ENCODE measurements around the gene VAX1. TPM values are rescaled to one million over a fixed set of nuclear protein-coding genes. Genes with fewer than 3 reads are reported as not detected.

VAX1 gene, protein sequence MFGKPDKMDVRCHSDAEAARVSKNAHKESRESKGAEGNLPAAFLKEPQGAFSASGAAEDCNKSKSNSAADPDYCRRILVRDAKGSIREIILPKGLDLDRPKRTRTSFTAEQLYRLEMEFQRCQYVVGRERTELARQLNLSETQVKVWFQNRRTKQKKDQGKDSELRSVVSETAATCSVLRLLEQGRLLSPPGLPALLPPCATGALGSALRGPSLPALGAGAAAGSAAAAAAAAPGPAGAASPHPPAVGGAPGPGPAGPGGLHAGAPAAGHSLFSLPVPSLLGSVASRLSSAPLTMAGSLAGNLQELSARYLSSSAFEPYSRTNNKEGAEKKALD
- not detected in 2 replicates for total RNA-seq (2011; cell fraction: chromatin; rRNA removed; ENCODE audit: low replicate concordance)
- not detected in 2 replicates for total RNA-seq (2011; cell fraction: nucleolus; rRNA removed)
- not detected in 2 replicates for total RNA-seq (2011; cell fraction: nucleoplasm; rRNA removed)
- total RNA-seq (2014; rRNA removed) = not detected in 2 replicates
- total RNA-seq (2014; rRNA removed; fragmentation: Illumina TruSeq; extraction: Trizol) = not detected in 2 replicates
- not detected in 2 replicates for total RNA-seq (2015; rRNA removed; fragmentation: Illumina TruSeq; extraction: Trizol)
- not detected in 2 replicates for total RNA-seq (2021)
- not detected in 2 replicates for polyA plus RNA-seq (2011; rRNA removed)
- polyA plus RNA-seq (2011; cell fraction: cytosol; rRNA removed) = not detected in 2 replicates
- not detected in 2 replicates for polyA plus RNA-seq (2011; cell fraction: nucleus; rRNA removed)
- not detected in 2 replicates for polyA plus RNA-seq (2012)
- polyA plus RNA-seq (2014; fragmentation: Illumina TruSeq; extraction: Trizol) = not detected in 2 replicates
- not detected for polyA plus RNA-seq (2014; fragmentation: Nextera tagmentation; extraction: Ambion mirVana)
- polyA plus RNA-seq (2014; rRNA removed) = not detected in 2 replicates
- polyA minus RNA-seq (2011; rRNA and poly(A)+ RNA removed) = not detected in 2 replicates
- not detected in 2 replicates for polyA minus RNA-seq (2011; cell fraction: cytosol; rRNA and poly(A)+ RNA removed)
- not detected in 2 replicates for polyA minus RNA-seq (2011; cell fraction: nucleus; rRNA and poly(A)+ RNA removed)
- not detected for Bru-seq, nascent RNA
- not detected for BruChase-seq, experiment 1, labeled RNA remaining after a 2-hour chase
- BruChase-seq, experiment 2, labeled RNA remaining after a 6-hour chase = not detected
- long read RNA-seq, experiment 1 = 0 reads
- long read RNA-seq, experiment 2 = 0 reads
- long read RNA-seq, experiment 3 = 0 reads

DNA sequence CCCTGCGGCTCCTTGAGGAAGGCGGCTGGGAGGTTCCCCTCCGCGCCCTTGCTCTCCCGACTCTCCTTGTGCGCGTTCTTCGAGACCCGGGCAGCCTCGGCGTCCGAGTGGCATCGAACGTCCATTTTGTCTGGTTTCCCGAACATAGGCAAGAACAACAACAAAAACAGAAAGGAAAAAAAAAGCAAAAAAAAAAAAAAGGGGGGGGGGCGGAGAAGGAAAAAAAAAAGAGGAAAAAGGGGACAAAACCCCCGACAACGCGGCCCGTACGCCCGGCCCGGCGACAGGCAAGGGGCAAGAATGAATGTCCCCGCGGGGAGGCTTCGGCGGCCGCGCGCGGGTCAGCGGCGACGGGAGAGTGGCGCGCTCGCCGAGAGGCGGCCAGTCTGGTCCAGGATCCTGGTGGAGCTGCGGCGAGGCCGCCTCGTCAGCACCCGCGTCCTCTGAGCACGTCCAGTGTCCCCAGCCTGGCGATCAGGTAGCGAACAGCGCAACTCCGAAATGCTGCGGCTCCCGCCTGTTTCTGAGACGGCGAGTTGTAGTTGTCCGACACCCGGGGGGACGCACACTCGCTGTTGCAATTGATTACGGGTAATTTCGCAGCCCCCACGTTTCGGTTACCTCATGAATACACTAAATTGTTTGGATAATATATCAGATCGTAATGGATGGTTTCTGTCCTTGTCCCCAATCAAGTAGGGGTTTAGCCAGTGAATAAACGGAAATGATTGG, at the start of gene VAX1:
TSS of gene VAX1 (minus strand) at position 360 of the 732 bp plus-strand sequence. CDS start at position 146, 214 bp downstream.
- Histone ChIP-seq H3K9me3 (replicated peaks; ENCODE audit: control insufficient read depth, insufficient read depth, low read depth, low read length) (no peaks in the 10 kb centered on the region), H3K27ac (ENCODE audit: extremely low read depth, low read depth, low read length) (no peak within 1 kb of the TSS), H3K4me2 (ENCODE audit: insufficient read depth, low read length) (no peak within 1 kb of the TSS), H3K4me1 (replicated peaks in 1 of 2; ENCODE audit: control insufficient read depth in 2 of 2, insufficient read depth in 2 of 2, low read length in 2 of 2) (peaks cover 0 to 24% of the 10 kb centered on the region in 2 experiments; a peak in 2 of 5 replicates), H3K79me2 (ENCODE audit: control insufficient read depth, insufficient read depth, low read length) (no peaks in the 10 kb centered on the region), H4K20me1 (replicated peaks; ENCODE audit: control insufficient read depth, insufficient read depth, low read length) (no peaks in the 10 kb centered on the region), H2AFZ (ENCODE audit: low read depth, low read length) (no peak within 1 kb of the TSS), H3K9ac (ENCODE audit: insufficient read depth in 1 of 2, low read depth in 2 of 2, low read length in 2 of 2) (no peak within 1 kb of the TSS), H3K9me1 (ENCODE audit: control insufficient read depth, insufficient read depth, low read length) (no peaks in the 10 kb centered on the region), H3K27me3 (ENCODE audit: control insufficient read depth in 2 of 2, insufficient read depth in 2 of 2, low read length in 2 of 2) (peaks cover 8 to 63% of the 10 kb centered on the region in 2 experiments; a peak in 4 of 5 replicates), H3K4me3 (no peak within 1 kb of the TSS), H3K36me3 (ENCODE audit: control insufficient read depth, insufficient read depth, low read length) (no peaks in the 10 kb centered on the region)
- BruUV-seq (replicated peaks) = no TSS peak
- ChIA-PET CTCF (ENCODE audit: low intra/inter-chr PET ratio) (no interaction called here), POLR2A (interaction anchor here (0.6 kb wide), 1 partner anchor 34 kb away, joined by 5 read pairs; no protein-coding TSS in a partner anchor)
- WGBS (ENCODE audit: insufficient coverage, low coverage, missing lambda C conversion rate) = 20% methylated on average over 41 of the region's 65 CpGs
- no peak for ATAC-seq
- TF ChIP-seq JUNB (CRISPR knock-in tag; conservative IDR thresholded peaks at IDR 0.05) (no peak), EGR1 (conservative IDR thresholded peaks at IDR 0.05) (no peak), ZNF133 (CRISPR knock-in tag; IDR thresholded peaks at IDR 0.05) (no peak), POLR2A (conservative IDR thresholded peaks at IDR 0.05) (no peak)
- TF ChIP-seq, protein P1, sequence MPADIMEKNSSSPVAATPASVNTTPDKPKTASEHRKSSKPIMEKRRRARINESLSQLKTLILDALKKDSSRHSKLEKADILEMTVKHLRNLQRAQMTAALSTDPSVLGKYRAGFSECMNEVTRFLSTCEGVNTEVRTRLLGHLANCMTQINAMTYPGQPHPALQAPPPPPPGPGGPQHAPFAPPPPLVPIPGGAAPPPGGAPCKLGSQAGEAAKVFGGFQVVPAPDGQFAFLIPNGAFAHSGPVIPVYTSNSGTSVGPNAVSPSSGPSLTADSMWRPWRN (IDR thresholded peaks at IDR 0.05; ENCODE audit: low read depth) = no peak
- TF ChIP-seq, protein P2, sequence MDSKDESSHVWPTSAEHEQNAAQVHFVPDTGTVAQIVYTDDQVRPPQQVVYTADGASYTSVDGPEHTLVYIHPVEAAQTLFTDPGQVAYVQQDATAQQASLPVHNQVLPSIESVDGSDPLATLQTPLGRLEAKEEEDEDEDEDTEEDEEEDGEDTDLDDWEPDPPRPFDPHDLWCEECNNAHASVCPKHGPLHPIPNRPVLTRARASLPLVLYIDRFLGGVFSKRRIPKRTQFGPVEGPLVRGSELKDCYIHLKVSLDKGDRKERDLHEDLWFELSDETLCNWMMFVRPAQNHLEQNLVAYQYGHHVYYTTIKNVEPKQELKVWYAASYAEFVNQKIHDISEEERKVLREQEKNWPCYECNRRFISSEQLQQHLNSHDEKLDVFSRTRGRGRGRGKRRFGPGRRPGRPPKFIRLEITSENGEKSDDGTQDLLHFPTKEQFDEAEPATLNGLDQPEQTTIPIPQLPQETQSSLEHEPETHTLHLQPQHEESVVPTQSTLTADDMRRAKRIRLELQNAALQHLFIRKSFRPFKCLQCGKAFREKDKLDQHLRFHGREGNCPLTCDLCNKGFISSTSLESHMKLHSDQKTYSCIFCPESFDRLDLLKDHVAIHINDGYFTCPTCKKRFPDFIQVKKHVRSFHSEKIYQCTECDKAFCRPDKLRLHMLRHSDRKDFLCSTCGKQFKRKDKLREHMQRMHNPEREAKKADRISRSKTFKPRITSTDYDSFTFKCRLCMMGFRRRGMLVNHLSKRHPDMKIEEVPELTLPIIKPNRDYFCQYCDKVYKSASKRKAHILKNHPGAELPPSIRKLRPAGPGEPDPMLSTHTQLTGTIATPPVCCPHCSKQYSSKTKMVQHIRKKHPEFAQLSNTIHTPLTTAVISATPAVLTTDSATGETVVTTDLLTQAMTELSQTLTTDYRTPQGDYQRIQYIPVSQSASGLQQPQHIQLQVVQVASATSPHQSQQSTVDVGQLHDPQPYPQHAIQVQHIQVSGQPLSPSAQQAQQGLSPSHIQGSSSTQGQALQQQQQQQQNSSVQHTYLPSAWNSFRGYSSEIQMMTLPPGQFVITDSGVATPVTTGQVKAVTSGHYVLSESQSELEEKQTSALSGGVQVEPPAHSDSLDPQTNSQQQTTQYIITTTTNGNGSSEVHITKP (IDR thresholded peaks at IDR 0.05; ENCODE audit: partially characterized antibody) = no peak
- TF ChIP-seq, protein P3, sequence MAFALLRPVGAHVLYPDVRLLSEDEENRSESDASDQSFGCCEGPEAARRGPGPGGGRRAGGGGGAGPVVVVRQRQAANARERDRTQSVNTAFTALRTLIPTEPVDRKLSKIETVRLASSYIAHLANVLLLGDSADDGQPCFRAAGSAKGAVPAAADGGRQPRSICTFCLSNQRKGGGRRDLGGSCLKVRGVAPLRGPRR (CRISPR knock-in tag; IDR thresholded peaks at IDR 0.05) = no peak
- in situ Hi-C loops (cut with MboI) = no loop called here
- no peak for DNase-seq (ENCODE audit: extremely low read depth in 1 of 4, low spot score in 3 of 4)
- FAIRE-seq = no peak
- intact Hi-C loops (cut with micrococcal nuclease) = no loop called here

Measured in K562 (cell line).